ENCODE data around the gene CCNB1.
"Not testable (repeated sequence)": the region's sequence is repeated elsewhere in the genome, so short reads cannot be mapped to it uniquely, and the experiment has no call there.

Gene CCNB1

DNA sequence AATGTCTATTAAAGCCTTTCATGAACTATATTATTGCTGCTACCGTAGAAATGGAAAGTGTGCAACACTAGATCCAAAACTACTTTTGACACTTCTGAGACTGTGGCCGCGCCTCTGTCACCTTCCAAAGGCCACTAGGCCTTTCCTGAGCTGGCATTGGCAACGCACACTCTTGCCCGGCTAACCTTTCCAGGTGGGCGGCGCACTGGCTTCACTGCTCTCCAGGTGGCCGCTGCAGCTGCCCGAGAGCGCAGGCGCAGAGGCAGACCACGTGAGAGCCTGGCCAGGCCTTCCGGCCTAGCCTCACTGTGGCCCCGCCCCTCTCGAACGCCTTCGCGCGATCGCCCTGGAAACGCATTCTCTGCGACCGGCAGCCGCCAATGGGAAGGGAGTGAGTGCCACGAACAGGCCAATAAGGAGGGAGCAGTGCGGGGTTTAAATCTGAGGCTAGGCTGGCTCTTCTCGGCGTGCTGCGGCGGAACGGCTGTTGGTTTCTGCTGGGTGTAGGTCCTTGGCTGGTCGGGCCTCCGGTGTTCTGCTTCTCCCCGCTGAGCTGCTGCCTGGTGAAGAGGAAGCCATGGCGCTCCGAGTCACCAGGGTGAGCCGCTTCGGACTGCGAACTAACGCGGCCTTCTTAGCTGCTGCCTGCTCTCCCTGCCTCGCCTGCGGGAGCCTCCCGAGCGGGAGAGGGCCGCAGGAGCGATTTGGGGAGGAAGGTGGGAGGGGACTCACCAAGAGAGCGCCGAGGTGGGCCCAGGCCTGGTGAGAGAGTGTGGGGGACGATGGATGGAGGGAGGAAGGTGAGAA is at the start of gene CCNB1:
Gene CCNB1 (plus strand): TSS at position 465 of the 807 bp plus-strand sequence. CDS start 113 bp downstream, at position 578.
- peak; percentile 89 to 95 for DNase-seq (ENCODE audit: low read depth in 1 of 2, low spot score in 1 of 2)

DNA sequence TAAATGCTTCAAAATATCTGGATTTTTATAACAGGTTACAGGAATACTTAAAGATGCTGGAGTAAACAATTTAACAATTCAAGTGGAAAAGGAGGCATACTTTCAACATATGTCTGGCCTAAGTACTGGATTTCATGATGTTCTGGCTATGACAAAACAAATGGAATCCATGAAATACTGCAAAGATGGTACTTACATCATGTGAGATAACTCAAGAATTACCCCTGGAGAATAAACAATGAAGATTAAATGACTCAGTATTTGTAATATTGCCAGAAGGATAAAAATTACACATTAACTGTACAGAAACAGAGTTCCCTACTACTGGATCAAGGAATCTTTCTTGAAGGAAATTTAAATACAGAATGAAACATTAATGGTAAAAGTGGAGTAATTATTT is 37.5 kb upstream of the CCNB1 start:
- DNase-seq (ENCODE audit: low read depth in 1 of 2, low spot score in 1 of 2): no peak

- DNase-seq (ENCODE audit: low read depth in 1 of 2, low spot score in 1 of 2): no peak
Measured at GRCh38 chr5:69130241-69130640, 36.7 kb upstream of the CCNB1 start.

DNA sequence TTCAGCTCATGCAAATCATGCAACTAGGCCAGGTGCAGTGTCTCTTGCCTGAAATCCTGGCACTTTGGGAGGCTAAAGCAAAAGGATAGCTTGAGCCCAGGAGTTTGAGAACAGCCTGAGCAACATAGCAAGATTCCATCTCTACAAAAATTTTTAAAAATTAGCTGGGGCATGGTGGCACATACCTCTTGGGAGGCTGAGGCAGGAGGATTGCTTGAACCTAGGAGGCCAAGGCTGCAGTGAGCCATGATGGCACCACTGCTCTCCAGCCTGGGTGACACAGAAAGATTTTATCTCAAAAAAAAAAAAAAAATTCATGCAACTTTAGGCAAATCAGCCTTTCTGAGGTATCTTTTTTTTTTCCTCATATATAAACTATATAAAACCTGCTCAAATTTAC is 35.6 kb upstream of the CCNB1 start:
- DNase-seq (ENCODE audit: low read depth in 1 of 2, low spot score in 1 of 2): no peak

DNA sequence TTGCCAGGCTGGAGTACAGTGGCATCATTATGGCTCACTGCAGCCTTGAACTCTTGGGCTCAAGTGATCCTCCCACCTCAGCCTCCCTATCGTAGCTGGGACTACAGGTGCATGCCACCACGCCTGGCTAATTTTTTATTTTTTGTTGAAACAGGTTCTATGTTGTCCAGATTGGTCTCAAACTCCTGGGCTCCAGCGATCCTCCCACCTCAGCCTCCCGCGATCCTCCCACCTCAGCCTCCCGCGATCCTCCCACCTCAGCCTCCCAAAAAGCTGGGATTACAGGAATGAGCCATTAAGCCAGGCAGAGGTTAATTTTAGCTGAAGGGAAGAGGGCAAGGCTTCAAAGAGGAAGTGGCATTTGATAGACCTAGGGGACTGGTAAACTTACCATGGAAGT is 32.8 kb upstream of the CCNB1 start:
- no peak for DNase-seq (ENCODE audit: low read depth in 1 of 2, low spot score in 1 of 2)

GRCh38 chr5:69136293-69136692 is 30.7 kb upstream of the CCNB1 start:
- no peak for DNase-seq (ENCODE audit: low read depth in 1 of 2, low spot score in 1 of 2)

DNA sequence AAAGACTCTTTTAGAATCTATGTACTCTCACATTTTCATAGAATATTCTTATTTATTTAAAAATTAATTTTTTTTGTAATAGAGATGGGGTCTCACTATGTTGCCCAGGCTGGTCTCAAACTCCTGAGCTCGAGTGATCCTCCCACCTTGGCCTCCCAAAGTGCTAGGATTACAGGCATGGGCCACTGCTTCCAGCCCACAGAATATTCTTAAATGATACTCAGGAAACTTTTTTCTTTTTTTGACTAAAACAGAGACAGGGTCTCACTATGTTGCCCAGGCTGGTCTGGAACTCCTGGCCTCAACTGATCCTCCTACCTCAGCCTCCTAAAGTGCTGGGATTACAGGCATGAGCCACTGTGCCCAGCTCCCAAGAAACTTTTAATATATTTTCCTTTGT is 29.7 kb upstream of the CCNB1 start:
- DNase-seq (ENCODE audit: low read depth in 1 of 2, low spot score in 1 of 2): not testable (repeated sequence)

DNA sequence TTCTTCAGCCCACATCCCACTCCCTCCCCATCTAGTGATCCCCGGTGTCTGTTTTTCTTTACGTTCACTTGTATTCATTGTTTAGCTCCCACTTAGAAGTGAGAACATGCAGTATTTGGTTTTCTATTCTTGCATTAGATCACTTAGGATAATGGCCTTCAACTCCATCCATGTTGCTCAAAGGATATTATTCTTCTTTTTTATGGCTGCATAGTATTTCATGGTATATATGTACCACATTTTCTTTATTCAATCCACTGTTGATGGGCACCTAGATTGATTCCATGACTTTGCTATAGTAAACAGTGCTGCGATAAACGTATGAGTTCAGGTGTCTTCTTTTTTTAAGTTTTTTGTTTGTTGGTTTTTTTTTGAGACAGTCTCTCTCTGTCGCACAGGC is 29.1 kb upstream of the CCNB1 start:
- DNase-seq (ENCODE audit: low read depth in 1 of 2, low spot score in 1 of 2): no peak

DNA sequence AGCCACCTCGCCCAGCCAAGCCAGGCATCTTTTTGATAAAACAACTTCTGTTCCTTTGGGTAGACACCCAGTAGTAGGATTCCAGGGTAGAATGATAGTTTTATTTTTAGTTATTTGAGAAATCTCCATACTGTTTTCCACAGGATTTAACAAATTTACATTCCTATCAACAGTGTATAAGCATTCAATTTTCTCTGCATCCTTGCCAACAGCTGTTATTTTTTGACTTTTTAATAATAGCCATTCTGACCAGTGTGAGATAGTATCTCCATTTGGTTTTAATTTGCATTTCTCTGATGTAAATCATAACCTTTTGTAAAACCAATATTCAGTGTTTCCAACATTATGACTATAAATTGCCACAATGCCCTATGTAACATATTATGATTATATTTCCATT is 28.2 kb upstream of the CCNB1 start:
- no peak for DNase-seq (ENCODE audit: low read depth in 1 of 2, low spot score in 1 of 2)

DNA sequence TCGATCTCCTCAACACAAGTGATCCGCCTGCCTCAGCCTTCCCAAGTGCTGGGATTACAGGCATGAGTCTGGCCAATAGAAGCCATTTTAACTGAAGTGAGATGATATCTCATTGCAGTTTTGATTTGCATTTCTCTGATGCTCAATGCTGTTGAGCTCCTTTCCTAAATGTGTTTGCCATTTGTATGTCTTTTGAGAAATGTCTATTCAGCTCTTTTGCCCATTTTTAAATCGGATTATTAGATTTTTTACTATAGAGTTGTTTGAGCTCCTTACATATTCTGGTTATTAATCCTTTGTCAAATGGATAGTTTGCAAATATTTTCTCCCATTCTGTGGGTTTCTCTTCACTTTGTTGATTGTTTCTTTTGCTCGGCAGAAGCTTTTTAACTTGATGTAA is 26.7 kb upstream of the CCNB1 start:
- not testable (repeated sequence) for DNase-seq (ENCODE audit: low read depth in 1 of 2, low spot score in 1 of 2)

DNA sequence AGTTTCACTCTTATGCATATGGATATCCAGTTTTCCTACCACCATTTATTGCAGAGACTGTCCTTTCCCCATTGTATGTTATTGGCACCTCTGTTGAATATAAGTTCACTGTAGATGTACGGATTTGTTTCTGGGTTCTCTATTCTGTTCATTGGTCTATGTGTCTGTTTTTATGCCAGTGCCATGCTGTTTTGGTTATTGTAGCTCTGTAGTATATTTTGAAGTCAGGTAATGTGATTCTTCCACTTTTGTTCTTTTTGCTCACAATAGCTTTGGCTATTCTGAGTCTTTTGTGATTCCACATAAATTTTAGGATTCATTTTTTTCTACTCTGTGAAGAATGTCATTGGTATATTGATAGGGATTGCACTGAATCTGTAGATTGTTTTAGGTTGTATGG is 26.1 kb upstream of the CCNB1 start:
- DNase-seq (ENCODE audit: low read depth in 1 of 2, low spot score in 1 of 2): no peak

DNA sequence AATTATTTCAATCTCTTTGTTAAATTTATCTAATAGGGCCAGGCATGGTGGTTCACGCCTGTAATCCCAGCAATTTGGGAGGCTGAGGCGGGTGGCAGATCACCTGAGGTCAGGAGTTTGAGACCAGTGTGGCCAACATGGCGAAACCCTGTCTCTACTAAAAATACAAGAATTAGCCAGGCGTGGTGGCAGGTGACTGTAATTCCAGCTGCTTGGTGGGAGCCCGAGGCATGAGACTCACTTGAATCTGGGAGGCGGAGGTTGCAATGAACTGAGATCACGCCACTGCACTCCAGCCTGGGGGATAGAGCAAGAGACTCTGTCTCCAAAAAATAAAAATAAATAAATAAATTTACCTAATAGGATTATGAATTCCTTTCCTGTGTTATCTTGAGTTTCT is 18.4 kb upstream of the CCNB1 start:
- DNase-seq (ENCODE audit: low read depth in 1 of 2, low spot score in 1 of 2): not testable (repeated sequence)

DNA sequence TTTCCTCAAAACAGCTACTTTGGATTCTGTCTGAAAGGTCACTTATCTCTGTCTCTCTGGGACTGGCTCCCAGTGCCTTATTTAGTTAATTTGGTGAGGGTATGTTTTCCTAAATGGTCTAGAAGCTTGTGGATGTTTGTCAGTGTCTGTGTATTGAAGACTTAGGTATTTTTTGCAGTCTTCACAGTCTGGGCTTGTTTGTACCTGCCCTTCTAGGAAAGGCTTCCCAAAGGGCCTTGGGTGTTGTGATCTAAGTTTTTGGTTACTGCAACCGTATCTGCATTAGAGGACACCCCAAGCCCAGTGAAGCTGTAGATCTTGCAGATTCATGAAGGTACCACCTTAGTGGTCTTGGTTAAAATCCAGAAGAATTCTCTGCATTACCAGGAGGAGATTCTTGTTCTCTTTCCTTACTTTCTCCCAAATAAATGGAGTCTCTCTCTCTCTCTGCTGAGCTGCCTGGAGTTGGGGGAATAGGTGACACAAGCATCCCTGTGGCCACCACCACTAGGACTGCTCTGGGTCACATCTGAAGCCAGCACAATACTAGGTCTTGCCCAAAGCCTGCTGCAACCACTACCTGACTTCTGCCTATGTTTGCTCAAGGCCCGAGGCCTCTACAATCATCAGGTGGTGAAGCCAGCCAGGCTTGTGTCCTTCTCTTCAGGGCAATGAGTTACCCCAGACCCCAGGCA is 17.8 kb upstream of the CCNB1 start:
- DNase-seq (ENCODE audit: low read depth in 1 of 2, low spot score in 1 of 2): no peak

- no peak for DNase-seq (ENCODE audit: low read depth in 1 of 2, low spot score in 1 of 2)
Measured at GRCh38 chr5:69149676-69150010, 17.3 kb upstream of the CCNB1 start.

GRCh38 chr5:69152731-69153130 is 14.2 kb upstream of the CCNB1 start:
- DNase-seq (ENCODE audit: low read depth in 1 of 2, low spot score in 1 of 2): no peak

- DNase-seq (ENCODE audit: low read depth in 1 of 2, low spot score in 1 of 2): no peak
Measured at GRCh38 chr5:69156456-69156855, 10.5 kb upstream of the CCNB1 start.

- DNase-seq (ENCODE audit: low read depth in 1 of 2, low spot score in 1 of 2): no peak
Measured at GRCh38 chr5:69158039-69158438, 8.9 kb upstream of the CCNB1 start.

GRCh38 chr5:69160651-69161050 is 6.3 kb upstream of the CCNB1 start:
- no peak for DNase-seq (ENCODE audit: low read depth in 1 of 2, low spot score in 1 of 2)

GRCh38 chr5:69167493-69167855 is 524 bp downstream of the CCNB1 start:
- DNase-seq (ENCODE audit: low read depth in 1 of 2, low spot score in 1 of 2): no peak

DNA sequence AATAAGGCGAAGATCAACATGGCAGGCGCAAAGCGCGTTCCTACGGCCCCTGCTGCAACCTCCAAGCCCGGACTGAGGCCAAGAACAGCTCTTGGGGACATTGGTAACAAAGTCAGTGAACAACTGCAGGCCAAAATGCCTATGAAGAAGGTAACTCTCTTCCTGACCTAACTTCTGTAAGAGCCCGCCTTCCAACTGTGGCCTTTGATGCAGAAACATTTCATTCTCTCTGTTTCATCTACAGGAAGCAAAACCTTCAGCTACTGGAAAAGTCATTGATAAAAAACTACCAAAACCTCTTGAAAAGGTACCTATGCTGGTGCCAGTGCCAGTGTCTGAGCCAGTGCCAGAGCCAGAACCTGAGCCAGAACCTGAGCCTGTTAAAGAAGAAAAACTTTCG is 979 bp downstream of the CCNB1 start:
- DNase-seq (ENCODE audit: low read depth in 1 of 2, low spot score in 1 of 2): no peak

- no peak for DNase-seq (ENCODE audit: low read depth in 1 of 2, low spot score in 1 of 2)
Measured at GRCh38 chr5:69170495-69170894, 3.5 kb downstream of the CCNB1 start.

DNA sequence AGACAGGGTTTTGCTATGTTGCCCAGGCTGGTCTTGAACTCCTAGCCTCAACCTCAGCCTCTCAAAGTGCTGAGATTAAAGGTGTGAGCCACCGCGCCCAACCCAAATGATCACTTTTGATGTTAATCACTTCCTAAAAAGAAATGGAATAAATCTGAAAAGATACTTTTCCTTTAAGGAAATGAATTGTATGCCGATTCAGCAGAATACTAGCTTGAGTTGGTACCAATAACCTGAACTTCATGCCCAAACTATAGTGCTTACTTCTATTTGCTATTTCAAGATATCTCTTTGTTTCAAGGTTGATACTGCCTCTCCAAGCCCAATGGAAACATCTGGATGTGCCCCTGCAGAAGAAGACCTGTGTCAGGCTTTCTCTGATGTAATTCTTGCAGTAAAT is 4.0 kb downstream of the CCNB1 start:
- DNase-seq (ENCODE audit: low read depth in 1 of 2, low spot score in 1 of 2): no peak

All from stimulated activated CD4-positive, alpha-beta T cell treated with anti-CD3 and anti-CD28 coated beads, Interleukin-15, amount 100 ng/mL, for 1 hour (primary cell).